GM19455 (cell line): ENCODE results near the gene TEKT5.
"Not testable (repeated sequence)": the region's sequence is repeated elsewhere in the genome, so short reads cannot be mapped to it uniquely, and the experiment has no call there.

Source experiments
- ATAC-seq: cut with Tn5 transposase; IDR thresholded peaks from one replicate; pipeline ENCODE4 v1.9.1; 2021; ENCODE audit not compliant: unreplicated experiment

TEKT5 gene

DNA sequence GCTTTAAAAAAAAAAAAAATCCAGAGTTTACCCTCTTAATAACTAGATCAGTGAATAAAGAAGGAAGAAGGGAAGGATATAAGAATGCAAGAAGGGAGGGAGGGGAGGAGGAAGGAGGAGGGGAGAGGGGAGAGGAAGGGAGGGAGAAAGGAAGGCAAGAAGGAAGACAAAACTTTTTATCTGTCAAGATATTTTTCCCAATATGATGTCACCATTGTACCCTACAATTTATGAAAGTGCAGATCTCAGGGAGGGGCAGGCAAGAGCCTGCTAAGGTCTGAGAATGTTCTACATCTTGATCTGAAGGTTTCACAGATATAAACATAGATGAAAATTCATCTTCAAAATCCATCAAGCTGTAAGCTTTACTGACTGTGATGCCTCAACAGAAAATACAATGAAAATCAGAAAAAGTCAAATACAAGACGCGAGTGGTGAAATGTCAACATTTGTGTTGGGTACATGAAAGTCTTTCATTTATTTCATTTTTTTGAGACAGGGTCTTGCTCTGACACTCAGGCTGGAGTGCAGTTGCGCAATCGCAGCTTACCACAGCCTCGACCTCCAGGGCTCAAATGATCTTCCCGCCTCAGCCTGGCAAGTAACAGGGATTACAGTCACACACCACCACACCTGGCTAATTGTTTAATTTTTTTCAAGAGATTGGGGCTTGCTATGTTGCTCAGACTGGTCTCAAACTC lies 57.2 kb downstream of the TEKT5 start:
- ATAC-seq, result no peak

DNA sequence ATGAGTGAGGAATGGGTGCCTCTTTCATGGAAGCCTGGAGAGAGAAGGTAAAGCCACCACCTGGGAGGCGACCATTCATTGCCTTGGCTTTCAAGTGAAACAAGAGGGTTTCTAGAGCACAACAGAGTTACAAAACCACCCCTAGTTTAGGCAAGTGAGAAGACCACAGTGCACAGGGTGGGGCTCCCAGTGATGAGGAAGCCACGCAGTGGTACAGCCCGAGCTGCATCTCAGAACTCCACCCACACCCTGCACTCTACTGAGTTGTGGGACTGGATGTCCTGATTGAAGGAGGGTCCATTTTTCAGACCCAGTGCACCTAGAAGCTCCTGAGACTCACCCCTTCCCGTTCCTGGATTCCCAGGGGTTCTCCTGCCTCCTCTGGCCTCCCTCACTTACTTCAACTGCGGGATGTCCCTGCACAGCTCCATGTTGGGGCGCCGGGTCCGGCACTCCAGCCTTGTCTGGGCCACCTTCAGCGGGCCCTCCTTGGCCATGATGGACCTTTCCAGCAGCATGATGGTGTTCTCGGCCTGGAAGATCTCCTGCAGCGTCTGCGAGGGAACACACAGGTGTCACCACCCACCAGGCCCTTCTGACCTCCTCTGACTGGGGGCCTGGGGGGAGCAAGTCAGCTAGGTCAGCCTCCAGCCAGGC lies 59.2 kb downstream of the TEKT5 start:
- no peak for ATAC-seq

DNA sequence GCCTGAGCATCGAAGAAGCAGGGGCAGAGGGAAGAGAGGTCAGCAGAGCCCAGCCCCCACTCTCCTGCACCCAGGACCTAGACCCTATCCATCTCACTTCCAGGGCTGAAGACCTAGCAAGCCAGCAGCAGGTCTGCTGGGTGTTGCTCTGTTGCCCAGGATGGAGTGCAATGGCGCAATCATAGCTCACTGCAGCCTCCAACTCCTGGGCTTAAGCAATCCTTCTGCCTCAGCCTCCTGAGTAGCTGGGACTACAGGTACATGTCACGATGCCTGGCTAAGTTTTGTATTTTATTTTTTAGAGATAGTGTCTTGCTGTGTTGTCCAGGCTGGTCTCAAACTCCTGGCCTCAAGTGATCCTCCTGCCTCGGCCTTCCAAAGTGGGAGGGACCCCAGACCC lies 61.3 kb downstream of the TEKT5 start:
- ATAC-seq, result not testable (repeated sequence)

DNA sequence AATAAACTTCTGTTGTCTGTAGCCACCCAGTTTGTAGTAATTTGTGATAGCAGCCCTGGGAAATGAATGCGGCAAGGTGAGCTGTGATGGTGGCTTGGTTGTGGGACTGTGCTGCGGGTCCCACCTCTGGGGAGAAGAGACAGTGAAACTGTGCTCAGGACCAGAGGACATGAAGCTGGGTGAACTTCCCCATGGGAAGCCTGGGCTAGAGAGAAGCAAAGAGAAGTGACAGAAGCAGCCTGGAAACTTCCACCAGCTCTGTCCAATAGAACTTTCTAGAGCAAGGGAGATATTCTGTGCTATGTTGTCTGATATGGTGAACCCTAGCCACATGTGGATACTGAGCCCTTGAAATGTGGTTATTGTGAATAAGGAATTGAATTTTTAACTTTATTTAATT lies 62.8 kb downstream of the TEKT5 start:
- ATAC-seq, result no peak

DNA sequence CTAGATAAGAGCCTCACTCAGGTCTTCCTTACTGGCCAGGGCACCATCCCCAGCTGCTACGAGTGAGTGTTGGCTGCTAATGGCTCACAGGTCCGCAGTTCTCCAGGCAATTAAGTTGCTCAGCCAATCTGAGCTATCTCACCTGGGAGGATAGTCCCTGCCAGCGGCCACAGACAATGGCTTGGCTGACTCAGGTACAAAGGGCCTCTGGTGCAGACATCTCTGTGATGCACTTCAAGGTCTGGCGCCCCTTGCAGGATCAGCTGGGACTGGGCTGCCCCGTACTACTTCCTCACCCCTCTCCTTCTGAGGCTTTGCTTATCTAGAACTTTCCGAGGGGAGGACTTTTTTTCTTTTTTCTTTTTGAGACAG lies 65.2 kb downstream of the TEKT5 start:
- ATAC-seq, result no peak

DNA sequence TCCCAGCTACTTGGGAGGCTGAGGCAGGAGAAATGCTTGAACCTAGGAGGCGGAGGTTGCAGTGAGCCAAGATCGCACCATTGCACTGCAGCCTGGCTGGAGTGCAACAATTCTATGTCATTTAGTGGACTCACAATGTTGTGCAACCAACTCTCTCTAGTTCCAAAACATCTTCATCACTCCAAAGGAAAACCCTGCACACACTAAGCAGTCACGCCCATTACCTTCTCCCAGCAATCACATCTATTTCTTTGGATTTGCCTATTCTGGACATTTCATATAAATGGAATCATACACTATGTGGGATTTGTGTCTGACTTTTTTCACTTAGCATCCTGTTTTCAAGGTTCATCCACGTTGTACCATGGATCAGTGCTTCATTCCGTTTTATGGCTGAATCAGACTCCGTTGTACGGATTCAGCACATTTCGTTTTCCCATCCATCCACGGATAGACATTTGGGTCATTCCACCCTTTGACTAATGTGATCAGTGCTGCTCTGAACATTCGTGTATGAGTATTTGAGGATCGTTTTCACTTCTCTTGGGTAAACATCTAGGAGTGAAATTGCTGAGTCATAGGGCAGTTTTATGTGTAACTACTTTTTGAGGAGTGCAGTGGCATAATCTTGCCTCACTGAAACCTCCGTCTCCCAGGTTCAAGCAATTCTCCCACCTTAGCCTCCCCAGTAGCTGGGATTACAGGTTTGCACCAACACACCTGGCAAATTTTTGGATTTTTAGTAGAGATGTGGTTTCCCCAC lies 69.0 kb downstream of the TEKT5 start:
- no peak for ATAC-seq

DNA sequence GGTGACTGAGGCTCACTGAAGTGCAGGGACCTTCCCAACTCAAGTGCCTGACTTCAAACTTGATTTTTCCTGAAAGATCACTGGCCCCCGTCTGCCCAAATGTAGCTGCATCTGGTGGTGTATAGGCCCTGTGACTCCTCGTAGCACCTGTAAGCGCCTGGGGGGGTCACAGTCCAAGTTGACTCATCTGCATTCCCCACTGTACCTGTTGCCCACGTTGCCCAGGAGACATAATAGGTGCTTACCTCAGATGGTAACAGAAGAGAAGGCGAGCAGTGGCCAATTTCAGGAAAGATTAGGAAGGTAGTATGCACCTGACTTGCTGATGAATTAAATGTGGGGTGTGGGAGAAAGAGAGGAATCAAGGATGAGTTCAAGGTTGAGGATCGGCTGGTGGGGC lies 70.2 kb downstream of the TEKT5 start:
- ATAC-seq, result no peak

DNA sequence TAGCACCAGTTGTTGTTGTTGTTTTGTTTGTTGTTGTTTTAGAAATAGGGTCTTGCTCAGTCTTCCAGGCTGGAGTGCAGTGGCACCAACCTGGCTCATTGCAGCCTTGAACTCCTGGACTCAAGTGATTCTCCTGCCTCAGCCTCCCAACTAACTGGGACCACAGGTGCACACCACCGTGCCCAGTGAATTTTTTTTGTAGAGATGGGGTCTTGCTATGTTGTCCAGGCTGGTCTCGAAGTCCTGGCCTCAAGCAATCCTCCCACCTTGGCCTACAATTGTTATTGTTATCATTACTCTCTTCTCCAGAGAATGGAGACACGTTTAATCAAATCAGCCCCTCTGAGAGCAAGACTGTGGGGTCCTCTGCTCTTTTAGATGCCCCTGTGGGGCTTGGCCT lies 71.7 kb downstream of the TEKT5 start:
- ATAC-seq, result no peak

DNA sequence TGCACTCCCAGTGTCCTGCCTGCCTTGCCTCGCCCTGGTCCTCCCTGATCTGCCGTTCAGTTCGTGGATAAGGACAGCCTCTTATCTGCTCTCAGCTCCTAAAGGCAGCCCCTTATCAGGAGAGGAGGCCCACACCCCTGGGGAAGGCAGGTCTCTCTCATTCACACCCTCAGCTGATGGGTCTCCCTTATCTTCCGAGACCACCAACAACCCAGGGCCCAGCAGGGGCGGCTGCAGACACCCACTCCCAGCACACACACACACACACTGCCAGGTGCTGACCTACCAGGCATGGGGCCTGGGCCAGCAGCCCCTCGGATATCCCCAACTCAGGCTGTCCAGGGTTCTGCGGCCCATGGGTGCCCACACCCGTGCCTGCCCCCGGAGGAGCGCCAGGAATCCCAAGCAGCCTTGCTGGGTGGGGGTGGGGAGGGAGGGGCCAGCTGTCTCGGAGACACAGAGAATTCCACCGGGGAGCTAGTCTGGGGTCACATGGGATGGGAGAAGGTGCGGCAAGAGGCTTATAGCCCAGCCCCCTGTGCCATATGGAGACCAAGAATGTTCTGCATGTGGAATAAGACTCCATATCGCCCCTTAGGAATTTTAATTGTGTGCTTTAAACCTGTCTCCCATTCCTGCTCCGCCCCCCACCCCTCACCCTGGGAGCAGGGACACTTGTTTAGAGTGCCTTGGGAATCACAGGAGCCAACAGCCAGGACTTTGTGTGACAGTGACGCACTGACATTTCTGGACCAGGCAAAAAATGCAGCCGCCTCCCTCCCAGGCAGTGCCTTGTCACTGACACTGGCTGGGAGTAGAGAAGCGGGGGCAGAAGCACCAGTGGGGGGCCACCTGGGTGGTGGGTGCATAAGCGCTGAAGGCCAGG lies 72.5 kb downstream of the TEKT5 start:
- ATAC-seq, result no peak

DNA sequence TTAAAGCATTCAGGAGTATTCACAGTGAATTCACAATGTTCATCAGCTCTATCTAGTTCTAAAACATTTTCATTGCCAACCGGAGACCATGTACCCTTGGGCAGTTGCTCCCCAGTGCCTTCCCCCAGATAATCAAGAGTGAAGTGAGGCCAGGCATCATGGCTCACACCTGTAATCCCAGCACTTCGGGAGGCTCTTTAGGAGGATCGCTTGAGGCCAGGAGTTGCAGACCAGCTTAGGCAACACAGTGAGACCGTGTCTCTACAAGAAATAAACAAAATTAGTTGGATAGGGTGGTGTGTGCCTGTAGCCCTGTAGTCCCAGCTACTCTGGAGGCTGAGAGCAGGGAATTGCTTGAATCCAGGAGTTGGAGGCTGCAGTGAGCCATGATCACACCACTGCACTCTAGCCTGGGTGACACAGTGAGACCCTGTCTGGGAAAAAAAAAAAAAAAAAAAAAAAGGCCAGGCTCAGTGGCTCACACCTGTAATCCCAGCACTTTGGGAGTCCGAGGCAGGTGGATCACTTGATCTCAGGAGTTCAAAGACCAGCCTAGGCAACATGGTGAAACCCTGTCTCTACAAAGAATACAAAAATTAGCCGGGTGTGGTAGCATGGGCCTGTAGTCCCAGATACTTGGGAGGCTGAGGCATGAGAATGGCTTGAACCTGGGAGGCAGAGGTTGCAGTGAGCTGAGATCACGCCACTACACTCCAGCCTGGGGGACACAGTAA lies 73.3 kb downstream of the TEKT5 start:
- ATAC-seq, result not testable (repeated sequence)

DNA sequence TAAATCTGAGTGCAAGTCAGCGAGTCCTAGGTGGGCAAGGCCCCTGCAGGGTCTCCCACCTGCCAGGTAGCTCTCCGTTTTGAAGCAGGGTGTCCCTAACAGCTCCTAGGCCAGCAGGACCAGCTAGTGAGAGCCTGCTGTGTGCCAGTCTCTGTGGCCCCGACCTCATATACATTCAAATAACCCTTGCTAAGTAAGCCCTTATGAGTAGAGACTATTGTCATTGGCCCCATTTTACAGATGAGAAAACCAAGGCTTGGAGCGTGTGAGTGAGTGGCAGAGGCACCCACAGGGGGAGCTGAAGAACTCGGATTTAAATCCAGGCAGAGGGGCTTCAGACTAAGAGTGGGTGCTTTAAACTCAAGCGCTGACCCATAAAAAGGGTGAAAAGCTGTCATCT lies 74.6 kb downstream of the TEKT5 start:
- no peak for ATAC-seq

DNA sequence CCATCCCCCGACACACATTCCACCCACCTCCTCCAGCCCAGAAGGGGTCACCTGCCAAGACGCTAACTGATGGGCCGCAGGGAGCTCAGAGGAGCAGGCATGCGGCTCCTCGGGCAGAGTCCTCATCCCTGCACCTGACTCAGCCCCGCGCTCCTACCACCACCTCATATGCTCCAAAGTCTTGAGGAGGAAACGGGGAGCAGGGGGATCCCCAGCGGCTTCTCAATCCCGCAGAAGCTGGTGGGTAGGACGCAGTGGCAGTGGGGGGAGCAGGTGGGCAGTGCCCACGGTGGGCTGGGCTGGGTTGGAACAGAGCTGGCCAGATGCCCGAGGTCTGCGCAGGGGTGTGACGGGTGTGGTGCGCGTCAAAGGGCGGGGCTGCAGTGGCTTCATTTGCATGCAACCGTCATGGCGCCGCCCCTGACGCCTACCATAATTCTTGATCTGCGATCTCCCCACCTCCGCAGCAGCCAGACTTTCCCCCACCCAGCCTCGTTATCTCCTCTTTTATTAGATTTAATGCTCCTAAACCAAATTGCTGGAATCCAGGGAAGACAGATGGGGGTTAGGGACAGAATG lies 75.4 kb downstream of the TEKT5 start:
- ATAC-seq, result no peak

DNA sequence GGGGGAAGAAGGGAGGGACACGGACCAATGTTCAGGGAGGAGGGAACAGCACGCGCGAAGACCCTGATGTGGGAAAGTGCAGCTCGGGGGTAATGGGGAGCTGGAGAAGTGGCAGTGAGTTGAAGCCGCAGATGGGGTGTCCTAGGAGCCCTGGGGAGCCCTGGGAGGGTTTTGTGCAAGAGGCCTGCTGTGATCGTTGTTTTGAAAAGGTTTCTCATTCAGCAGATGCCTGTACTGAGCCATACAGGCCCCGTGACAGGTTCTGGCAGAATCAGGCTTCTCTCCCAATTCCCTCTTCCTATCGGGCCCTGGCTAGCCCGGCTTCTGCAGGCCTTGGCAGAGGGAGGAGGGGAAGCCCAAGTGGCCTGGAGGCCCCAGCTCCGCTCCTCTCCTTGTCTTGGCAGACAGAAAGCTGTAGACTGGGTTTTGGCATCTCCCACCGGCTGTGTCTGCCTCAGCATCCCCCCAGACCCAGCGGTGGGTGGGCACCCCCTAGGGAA lies 76.0 kb downstream of the TEKT5 start:
- no peak for ATAC-seq

DNA sequence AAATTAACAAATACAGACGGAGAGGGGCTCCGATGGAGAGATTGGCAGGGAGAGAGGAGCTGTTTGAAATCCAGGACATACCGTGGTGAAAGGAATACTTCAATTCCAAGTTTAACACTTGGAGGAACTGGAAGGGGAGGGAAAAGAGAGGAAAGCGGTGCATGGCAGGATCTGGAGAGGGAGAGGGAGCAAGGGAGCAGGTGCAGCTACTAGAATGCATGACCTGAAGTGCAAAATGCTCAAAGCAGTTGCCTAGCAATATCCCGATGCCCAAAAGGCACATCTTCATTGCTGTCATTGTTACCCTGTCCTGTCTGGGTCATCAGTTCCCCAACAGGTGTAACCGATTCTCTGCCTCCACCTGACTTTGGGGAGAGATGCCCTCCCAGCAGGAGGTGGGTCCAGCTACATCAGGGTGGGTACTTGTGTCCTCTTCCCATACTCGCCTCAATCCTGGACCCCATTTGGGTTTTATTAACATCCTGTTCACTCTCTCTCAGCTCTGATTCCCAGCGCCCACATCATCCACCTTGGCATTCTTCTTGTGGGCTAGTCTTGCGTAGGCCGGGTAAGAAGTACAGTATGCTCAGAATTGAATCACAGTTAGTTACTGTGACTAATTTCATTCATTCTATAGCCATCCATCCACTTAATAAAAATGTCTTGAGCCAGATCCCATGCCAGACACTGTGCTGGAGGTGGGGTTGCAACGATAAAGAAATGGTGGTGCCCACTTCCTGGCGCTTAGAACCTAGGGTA lies 76.9 kb downstream of the TEKT5 start:
- no peak for ATAC-seq

DNA sequence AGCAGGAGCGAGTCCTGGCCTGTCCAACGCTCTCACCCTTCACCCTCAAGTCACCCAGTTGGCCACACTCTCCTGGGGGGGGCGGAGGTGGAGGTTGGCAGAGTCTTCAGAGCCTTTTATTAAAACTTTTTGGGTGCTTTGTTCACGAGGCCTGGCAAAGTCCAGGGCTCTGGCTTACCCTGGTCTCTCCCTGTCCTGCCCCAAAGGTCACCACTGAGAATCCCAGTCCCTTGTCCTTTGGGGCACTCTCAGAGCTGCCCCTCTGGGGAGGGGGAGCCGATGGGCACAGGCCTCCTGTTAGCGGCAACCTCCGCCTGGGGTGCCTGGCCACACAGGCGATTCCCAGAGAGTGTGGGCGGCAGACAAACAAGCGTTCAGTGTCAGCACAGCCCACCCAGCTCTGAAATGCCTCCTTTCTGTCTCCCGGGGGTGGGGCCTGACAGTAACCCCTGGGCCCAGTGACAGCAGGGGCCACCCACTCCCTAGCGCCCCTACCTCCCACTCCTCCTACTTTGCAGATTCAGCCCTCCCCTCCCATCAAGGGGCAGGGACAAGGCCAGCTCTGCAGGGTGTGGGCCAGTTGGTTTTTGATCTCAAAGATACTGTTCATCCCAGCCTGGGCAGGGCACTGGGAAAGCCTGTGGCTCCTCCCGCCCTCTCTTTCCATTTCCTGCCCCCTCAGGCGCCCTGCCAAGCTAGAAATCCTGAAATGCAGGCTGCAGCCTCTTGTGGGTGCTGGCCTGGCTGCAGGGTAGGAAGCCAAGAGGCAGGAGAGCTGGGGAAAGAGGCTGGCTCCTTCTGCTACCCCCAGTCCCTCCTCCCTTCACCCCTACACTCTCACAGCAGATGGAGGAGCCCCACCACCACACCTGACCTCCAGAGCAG lies 77.7 kb downstream of the TEKT5 start:
- no peak for ATAC-seq

DNA sequence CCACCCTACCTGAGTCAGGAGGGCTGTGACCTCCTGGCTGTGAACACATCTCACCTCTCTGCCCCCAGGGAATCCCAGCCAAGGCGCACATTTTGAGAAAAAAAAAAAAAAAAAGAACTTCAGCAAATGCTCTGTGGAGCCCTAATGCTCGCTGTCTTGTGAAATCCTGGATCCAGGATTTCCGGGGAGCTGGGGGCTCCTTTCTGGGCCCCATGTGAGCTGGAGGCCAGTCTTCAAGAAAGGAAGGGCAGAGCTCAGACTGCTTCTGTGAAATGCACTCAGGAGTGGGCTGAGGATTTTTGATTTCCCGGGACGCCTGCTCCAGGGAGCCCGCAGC lies 78.3 kb downstream of the TEKT5 start:
- ATAC-seq, result no peak

DNA sequence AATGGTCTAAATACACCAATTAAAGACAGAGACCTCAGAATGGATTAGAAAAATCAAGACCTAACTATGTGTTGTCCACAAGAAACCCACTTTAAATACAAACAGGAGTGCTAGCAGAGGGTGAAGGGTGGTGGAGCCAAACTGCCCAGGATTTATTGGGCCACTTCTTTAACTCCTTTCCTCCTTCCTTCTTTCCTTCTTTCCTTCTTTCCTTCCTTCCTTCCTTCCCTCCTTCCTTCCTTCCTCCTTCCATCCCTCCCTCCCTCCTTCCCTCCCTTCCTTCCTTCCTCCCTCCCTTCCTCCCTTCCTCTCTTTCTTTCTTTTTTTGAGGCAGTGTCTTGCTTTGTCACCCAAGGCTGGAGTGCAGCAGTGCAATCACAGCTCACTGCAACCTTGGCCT lies 80.0 kb downstream of the TEKT5 start:
- no peak for ATAC-seq

DNA sequence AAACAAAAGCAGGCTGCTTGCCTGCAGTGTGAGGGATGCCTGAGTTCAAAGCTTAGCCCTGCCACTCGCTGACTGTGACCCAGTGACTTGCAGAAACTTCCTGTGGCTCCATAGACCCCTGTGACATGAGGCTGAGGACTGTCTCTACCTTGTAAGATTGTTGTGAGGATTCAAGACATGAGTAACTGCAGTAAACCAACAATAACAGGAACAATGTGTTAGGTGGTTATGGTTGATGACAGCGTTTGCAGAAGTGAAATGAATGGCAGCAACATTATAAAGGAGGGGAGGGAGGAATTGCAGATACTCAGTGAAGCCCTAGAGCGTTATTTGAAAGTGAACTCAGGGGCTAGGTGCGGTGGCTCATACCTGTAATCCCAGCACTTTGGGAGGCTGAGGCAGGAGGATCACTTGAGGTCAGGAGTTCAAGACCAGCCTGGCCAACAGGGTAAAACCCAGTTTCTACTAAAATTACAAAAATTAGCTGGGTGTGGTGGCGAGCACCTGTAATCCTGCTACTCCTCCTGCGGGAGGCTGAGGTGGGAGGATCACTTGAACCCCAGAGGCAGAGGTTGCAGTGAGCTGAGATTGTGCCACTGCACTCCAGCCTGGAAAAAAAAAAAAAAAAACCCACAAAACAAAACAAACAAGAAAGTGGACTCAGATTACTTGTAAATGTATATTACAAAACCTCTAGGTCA lies 80.8 kb downstream of the TEKT5 start:
- ATAC-seq, result no peak
